SK-N-SH treated with all-trans-retinoic acid at 6 μM for 48 hours (cell line): ENCODE measurements around the gene TMPRSS15.

Source experiments
- ATAC-seq: fragments of 200-7000 bp; cut with Tn5 transposase; 3 replicates; pipeline ENCODE4 v1.9.1; 2020; ENCODE audit warnings: mild to moderate bottlenecking, moderate library complexity
- ARNTL ChIP-seq: fragments of 450-650 bp; formaldehyde crosslinking; IDR thresholded peaks from 2 replicates; pipeline ENCODE4 v1.5.0; 2020; ENCODE audit warnings: low read depth, mild to moderate bottlenecking, moderate library complexity, borderline replicate concordance
- BACH2 ChIP-seq: fragments of 250-450 bp; sonication (Bioruptor Pico); IDR thresholded peaks from 2 replicates; pipeline ENCODE4 v1.9.0; 2021; ENCODE audit warnings: mild to moderate bottlenecking, borderline replicate concordance
- CSDC2 ChIP-seq: fragments of 250-450 bp; sonication (Bioruptor Pico); IDR thresholded peaks from 2 replicates; pipeline ENCODE4 v1.5.0; 2020; ENCODE audit warnings: mild to moderate bottlenecking, moderate library complexity
- GLIS3 ChIP-seq: fragments of 250-450 bp; sonication (Bioruptor Pico); IDR thresholded peaks from 2 replicates; pipeline ENCODE4 v1.5.0; 2020; ENCODE audit warnings: mild to moderate bottlenecking, moderate library complexity
- ISL1 ChIP-seq: fragments of 250-450 bp; sonication (Bioruptor Pico); IDR thresholded peaks from 2 replicates; pipeline ENCODE4 v2.1.2; 2022; ENCODE audit warnings: mild to moderate bottlenecking, moderate library complexity
- OSR1 ChIP-seq: fragments of 250-450 bp; sonication (Bioruptor Pico); IDR thresholded peaks from 2 replicates; pipeline ENCODE4 v1.8.0; 2022; ENCODE audit warnings: moderate library complexity, mild to moderate bottlenecking, inconsistent platforms
- PPARA ChIP-seq: fragments of 250-450 bp; sonication (Bioruptor Pico); IDR thresholded peaks from 2 replicates; pipeline ENCODE4 v1.5.0; 2020; ENCODE audit warnings: mild to moderate bottlenecking, borderline replicate concordance
- RARB ChIP-seq: fragments of 250-450 bp; sonication (Bioruptor Pico); IDR thresholded peaks from 2 replicates; pipeline ENCODE4 v1.8.0; 2021; ENCODE audit warnings: mild to moderate bottlenecking, moderate library complexity
- SNAI2 ChIP-seq: fragments of 250-450 bp; sonication (Bioruptor Pico); IDR thresholded peaks from 2 replicates; pipeline ENCODE4 v1.5.0; 2020; ENCODE audit warnings: mild to moderate bottlenecking, moderate library complexity
- TCF4 ChIP-seq: fragments of 250-450 bp; sonication (Bioruptor Pico); IDR thresholded peaks from 2 replicates; pipeline ENCODE4 v1.8.0; 2021; ENCODE audit warnings: mild to moderate bottlenecking, moderate library complexity, borderline replicate concordance
- TOX ChIP-seq: fragments of 250-450 bp; sonication (Bioruptor Pico); IDR thresholded peaks from 2 replicates; pipeline ENCODE4 v1.8.0; 2021; ENCODE audit warnings: mild to moderate bottlenecking, moderate library complexity, borderline replicate concordance
- ZC3H10 ChIP-seq: fragments of 250-450 bp; sonication (Bioruptor Pico); IDR thresholded peaks from 2 replicates; pipeline ENCODE4 v1.5.1; 2021; ENCODE audit warnings: mild to moderate bottlenecking, moderate library complexity
- ZFP3 ChIP-seq: fragments of 250-450 bp; sonication (Bioruptor Pico); IDR thresholded peaks from 2 replicates; pipeline ENCODE4 v1.5.0; 2020; ENCODE audit warnings: mild to moderate bottlenecking, moderate library complexity
- ZFP30 ChIP-seq: fragments of 450-650 bp; formaldehyde crosslinking; IDR thresholded peaks from 2 replicates; pipeline ENCODE4 v1.5.0; 2022; ENCODE audit warnings: mild to moderate bottlenecking, moderate library complexity
- ZNF565 ChIP-seq: fragments of 450-650 bp; formaldehyde crosslinking; conservative IDR thresholded peaks from 2 replicates; pipeline ENCODE4 v1.5.0; 2020; ENCODE audit warnings: low read depth, mild to moderate bottlenecking, moderate library complexity
- ZNF70 ChIP-seq: fragments of 450-650 bp; formaldehyde crosslinking; IDR thresholded peaks from 2 replicates; pipeline ENCODE4 v1.5.0; 2020; ENCODE audit warnings: mild to moderate bottlenecking, moderate library complexity
- ZNF8 ChIP-seq: fragments of 450-650 bp; formaldehyde crosslinking; IDR thresholded peaks from 2 replicates; pipeline ENCODE4 v1.5.0; 2020; ENCODE audit warnings: mild to moderate bottlenecking, moderate library complexity
- TF ChIP-seq, protein P1 (sequence below): fragments of 250-450 bp; sonication (Bioruptor Pico); IDR thresholded peaks from 2 replicates; pipeline ENCODE4 v1.8.0; 2020; ENCODE audit warnings: mild to moderate bottlenecking, moderate library complexity, borderline replicate concordance
- TF ChIP-seq, protein P2 (sequence below): fragments of 250-450 bp; sonication (Bioruptor Pico); IDR thresholded peaks from 2 replicates; pipeline ENCODE4 v1.8.0; 2021; ENCODE audit warnings: low read depth, mild to moderate bottlenecking, moderate library complexity, borderline replicate concordance
- TF ChIP-seq, protein P3 (sequence below): fragments of 250-450 bp; sonication (Bioruptor Pico); IDR thresholded peaks from 2 replicates; pipeline ENCODE4 v1.5.1; 2021; ENCODE audit warnings: mild to moderate bottlenecking, moderate library complexity
- TF ChIP-seq, protein P4 (sequence below): fragments of 250-450 bp; sonication (Bioruptor Pico); IDR thresholded peaks from 2 replicates; pipeline ENCODE4 v1.5.0; 2020; ENCODE audit warnings: mild to moderate bottlenecking, moderate library complexity
- TF ChIP-seq, protein P5 (sequence below): fragments of 250-450 bp; sonication (Bioruptor Pico); IDR thresholded peaks from 2 replicates; pipeline ENCODE4 v1.5.1; 2020; ENCODE audit warnings: low read depth, mild to moderate bottlenecking, moderate library complexity

Gene TMPRSS15

DNA sequence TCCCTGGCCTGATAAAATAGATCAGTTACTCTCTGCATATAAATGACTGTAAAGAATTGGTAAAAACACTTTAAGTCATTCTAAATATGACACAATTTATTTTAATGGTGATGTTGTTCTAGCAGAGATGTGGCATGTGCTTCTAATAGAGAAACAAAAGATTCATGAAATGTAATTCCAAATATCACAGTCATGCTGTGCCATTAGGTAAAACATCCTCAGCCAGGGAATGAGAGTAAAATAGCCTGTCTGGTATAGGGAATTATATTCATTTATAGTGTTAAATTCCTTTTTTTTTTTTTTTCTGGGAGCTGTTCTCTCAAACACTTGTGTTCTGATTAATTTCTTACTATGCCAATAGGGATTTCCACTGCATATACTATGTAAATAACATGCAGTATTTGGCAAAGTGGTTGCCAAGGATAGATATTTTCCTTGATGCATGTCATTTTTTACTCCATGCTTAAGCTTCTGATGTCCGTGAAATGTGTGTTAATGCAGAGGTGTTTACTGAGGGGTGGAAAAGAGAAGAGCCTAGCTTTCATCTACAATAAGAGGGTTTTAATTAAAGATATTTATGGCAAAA is 67.8 kb downstream of the TMPRSS15 start:
- no peak for TF ChIP-seq PPARA (CRISPR knock-in tag)
- TF ChIP-seq, protein P1, sequence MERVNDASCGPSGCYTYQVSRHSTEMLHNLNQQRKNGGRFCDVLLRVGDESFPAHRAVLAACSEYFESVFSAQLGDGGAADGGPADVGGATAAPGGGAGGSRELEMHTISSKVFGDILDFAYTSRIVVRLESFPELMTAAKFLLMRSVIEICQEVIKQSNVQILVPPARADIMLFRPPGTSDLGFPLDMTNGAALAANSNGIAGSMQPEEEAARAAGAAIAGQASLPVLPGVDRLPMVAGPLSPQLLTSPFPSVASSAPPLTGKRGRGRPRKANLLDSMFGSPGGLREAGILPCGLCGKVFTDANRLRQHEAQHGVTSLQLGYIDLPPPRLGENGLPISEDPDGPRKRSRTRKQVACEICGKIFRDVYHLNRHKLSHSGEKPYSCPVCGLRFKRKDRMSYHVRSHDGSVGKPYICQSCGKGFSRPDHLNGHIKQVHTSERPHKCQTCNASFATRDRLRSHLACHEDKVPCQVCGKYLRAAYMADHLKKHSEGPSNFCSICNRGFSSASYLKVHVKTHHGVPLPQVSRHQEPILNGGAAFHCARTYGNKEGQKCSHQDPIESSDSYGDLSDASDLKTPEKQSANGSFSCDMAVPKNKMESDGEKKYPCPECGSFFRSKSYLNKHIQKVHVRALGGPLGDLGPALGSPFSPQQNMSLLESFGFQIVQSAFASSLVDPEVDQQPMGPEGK = no peak
- no peak for TF ChIP-seq OSR1 (CRISPR knock-in tag)
- TF ChIP-seq ARNTL (CRISPR knock-in tag) = no peak
- TF ChIP-seq, protein P2, sequence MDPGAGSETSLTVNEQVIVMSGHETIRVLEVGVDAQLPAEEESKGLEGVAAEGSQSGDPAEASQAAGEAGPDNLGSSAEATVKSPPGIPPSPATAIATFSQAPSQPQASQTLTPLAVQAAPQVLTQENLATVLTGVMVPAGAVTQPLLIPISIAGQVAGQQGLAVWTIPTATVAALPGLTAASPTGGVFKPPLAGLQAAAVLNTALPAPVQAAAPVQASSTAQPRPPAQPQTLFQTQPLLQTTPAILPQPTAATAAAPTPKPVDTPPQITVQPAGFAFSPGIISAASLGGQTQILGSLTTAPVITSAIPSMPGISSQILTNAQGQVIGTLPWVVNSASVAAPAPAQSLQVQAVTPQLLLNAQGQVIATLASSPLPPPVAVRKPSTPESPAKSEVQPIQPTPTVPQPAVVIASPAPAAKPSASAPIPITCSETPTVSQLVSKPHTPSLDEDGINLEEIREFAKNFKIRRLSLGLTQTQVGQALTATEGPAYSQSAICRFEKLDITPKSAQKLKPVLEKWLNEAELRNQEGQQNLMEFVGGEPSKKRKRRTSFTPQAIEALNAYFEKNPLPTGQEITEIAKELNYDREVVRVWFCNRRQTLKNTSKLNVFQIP = no peak
- no peak for TF ChIP-seq ZFP3 (CRISPR knock-in tag)
- TF ChIP-seq, protein P3, sequence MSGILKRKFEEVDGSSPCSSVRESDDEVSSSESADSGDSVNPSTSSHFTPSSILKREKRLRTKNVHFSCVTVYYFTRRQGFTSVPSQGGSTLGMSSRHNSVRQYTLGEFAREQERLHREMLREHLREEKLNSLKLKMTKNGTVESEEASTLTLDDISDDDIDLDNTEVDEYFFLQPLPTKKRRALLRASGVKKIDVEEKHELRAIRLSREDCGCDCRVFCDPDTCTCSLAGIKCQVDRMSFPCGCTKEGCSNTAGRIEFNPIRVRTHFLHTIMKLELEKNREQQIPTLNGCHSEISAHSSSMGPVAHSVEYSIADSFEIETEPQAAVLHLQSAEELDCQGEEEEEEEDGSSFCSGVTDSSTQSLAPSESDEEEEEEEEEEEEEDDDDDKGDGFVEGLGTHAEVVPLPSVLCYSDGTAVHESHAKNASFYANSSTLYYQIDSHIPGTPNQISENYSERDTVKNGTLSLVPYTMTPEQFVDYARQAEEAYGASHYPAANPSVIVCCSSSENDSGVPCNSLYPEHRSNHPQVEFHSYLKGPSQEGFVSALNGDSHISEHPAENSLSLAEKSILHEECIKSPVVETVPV (CRISPR knock-in tag) = no peak
- TF ChIP-seq BACH2 = no peak
- no peak for TF ChIP-seq ISL1 (CRISPR knock-in tag)
- no peak for TF ChIP-seq SNAI2
- TF ChIP-seq, protein P4, sequence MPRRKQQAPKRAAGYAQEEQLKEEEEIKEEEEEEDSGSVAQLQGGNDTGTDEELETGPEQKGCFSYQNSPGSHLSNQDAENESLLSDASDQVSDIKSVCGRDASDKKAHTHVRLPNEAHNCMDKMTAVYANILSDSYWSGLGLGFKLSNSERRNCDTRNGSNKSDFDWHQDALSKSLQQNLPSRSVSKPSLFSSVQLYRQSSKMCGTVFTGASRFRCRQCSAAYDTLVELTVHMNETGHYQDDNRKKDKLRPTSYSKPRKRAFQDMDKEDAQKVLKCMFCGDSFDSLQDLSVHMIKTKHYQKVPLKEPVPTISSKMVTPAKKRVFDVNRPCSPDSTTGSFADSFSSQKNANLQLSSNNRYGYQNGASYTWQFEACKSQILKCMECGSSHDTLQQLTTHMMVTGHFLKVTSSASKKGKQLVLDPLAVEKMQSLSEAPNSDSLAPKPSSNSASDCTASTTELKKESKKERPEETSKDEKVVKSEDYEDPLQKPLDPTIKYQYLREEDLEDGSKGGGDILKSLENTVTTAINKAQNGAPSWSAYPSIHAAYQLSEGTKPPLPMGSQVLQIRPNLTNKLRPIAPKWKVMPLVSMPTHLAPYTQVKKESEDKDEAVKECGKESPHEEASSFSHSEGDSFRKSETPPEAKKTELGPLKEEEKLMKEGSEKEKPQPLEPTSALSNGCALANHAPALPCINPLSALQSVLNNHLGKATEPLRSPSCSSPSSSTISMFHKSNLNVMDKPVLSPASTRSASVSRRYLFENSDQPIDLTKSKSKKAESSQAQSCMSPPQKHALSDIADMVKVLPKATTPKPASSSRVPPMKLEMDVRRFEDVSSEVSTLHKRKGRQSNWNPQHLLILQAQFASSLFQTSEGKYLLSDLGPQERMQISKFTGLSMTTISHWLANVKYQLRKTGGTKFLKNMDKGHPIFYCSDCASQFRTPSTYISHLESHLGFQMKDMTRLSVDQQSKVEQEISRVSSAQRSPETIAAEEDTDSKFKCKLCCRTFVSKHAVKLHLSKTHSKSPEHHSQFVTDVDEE (CRISPR knock-in tag) = no peak
- no peak for TF ChIP-seq TOX (CRISPR knock-in tag)
- no peak for TF ChIP-seq ZFP30 (CRISPR knock-in tag)
- TF ChIP-seq CSDC2 (CRISPR knock-in tag) = no peak
- TF ChIP-seq, protein P5, sequence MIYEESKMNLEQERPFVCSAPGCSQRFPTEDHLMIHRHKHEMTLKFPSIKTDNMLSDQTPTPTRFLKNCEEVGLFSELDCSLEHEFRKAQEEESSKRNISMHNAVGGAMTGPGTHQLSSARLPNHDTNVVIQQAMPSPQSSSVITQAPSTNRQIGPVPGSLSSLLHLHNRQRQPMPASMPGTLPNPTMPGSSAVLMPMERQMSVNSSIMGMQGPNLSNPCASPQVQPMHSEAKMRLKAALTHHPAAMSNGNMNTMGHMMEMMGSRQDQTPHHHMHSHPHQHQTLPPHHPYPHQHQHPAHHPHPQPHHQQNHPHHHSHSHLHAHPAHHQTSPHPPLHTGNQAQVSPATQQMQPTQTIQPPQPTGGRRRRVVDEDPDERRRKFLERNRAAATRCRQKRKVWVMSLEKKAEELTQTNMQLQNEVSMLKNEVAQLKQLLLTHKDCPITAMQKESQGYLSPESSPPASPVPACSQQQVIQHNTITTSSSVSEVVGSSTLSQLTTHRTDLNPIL (CRISPR knock-in tag) = no peak
- TF ChIP-seq ZC3H10 = no peak
- TF ChIP-seq GLIS3 (CRISPR knock-in tag) = no peak
- TF ChIP-seq ZNF8 = no peak
- ATAC-seq = no peak

DNA sequence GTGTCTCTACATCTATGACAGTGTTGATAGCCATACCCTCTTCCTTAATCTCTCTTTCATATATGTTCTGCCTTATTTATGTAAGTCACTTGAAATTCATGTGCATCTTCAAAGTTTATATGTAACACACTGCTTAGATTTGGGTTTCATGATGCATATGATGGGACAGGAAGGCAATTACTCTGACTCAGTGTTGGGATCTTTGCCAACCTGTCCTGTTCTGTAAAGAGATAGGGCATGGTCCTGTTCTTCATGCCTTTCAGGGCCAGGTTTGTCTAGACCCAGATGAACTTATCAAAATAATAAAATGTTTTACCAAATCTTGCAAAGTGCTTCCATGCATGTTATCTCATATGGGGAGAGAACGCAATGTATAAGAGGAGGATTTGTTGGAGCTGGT is 69.5 kb downstream of the TMPRSS15 start:
- no peak for TF ChIP-seq ZNF70 (CRISPR knock-in tag)
- no peak for TF ChIP-seq TCF4
- TF ChIP-seq RARB (CRISPR knock-in tag) = no peak
- no peak for TF ChIP-seq TOX (CRISPR knock-in tag)
- no peak for TF ChIP-seq OSR1 (CRISPR knock-in tag)
- ATAC-seq = no peak

DNA sequence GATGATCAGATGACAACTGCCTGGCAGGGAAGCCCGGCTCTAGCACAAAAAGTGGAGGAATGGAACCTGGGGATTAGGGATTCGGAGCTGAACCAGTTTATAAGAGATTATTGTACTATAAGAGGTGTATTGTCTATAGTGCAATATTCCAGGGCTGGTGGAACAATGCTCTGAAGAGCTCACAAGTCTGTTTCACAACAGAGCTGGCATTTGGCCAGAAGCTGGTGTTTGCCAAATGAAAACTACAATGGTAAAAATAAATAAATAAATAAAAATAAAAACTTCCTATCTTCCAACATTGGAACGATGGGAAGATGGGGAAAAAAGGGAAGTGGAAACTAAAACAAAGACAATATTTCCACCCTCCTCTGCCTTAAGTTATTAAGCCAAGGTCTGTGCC is 85.4 kb downstream of the TMPRSS15 start:
- TF ChIP-seq SNAI2 = no peak
- no peak for TF ChIP-seq ZNF565 (CRISPR knock-in tag)
- TF ChIP-seq ISL1 (CRISPR knock-in tag) = no peak
- TF ChIP-seq ZFP30 (CRISPR knock-in tag) = no peak
- TF ChIP-seq, protein P5 (CRISPR knock-in tag) = no peak
- TF ChIP-seq, protein P2 = no peak
- TF ChIP-seq, protein P1 = no peak
- no peak for TF ChIP-seq CSDC2 (CRISPR knock-in tag)
- no peak for TF ChIP-seq TOX (CRISPR knock-in tag)
- TF ChIP-seq, protein P3 (CRISPR knock-in tag) = no peak
- TF ChIP-seq ZNF70 (CRISPR knock-in tag) = no peak
- no peak for ATAC-seq
